HCT116 (cell line): ENCODE data around the gene MKI67. TPM values are rescaled to one million over a fixed set of nuclear protein-coding genes. Genes with fewer than 3 reads are reported as not detected.

ENCODE experiments used
- ATAC-seq: fragments of 200-7000 bp; cut with Tn5 transposase; 2 replicates; pipeline ENCODE4 v1.9.1; 2020; ENCODE audit warnings: mild to moderate bottlenecking, moderate library complexity
- BruUV-seq: library from RNA; stranded (reverse); fragments of 400-500 nt; replicated peaks from 2 replicates; lab custom pipeline; 2021; lab: Mats Ljungman, UMichigan
- CTCF ChIA-PET: fragments of 300-600 bp; sonication (Branson Sonifier 250); formaldehyde crosslinking; loops from one replicate; lab custom pipeline; 2021; ENCODE audit warnings: antibody characterized with exemption; lab: Charles Lee
- POLR2A ChIA-PET: fragments of 300-600, 350-600 bp; sonication (Branson Sonifier 250); formaldehyde crosslinking; loops from one replicate; lab custom pipeline; 2021; ENCODE audit warnings: antibody characterized with exemption; lab: Charles Lee
- RAD21 ChIA-PET, 2 experiments: fragments of 300-600 bp; sonication (Branson Sonifier 250); formaldehyde crosslinking; loops; one replicate each; lab custom pipeline; 2023; ENCODE audit warnings: low total read pairs in 2 of 2; ENCODE audit not compliant: uncharacterized antibody in 2 of 2, unreplicated experiment in 2 of 2, low non-redundant PET in 1 of 2; lab: Charles Lee
- DNase-seq: peaks from one replicate; pipeline ENCODE4 v3.0.0-alpha.2; 2010; ENCODE audit warnings: low read depth, low spot score
- H2AFZ ChIP-seq: fragments of 200-600 bp; shearing (Covaris generic), sonication (generic); 2 replicates; pipeline ENCODE4 v1.6.1; 2017; ENCODE audit warnings: low read depth, mixed run types, mixed read lengths, antibody characterized with exemption, low read length; ENCODE audit not compliant: poor library complexity, severe bottlenecking
- H3K27ac ChIP-seq: 2 replicates; pipeline ENCODE4 v1.5.1; 2012; ENCODE audit warnings: low read depth, low read length
- H3K27me3 ChIP-seq: fragments of 200-600 bp; sonication (generic); 2 replicates; pipeline ENCODE4 v1.6.1; 2016; ENCODE audit warnings: mixed run types, low read length, mixed read lengths; ENCODE audit not compliant: insufficient read depth
- H3K36me3 ChIP-seq, 2 experiments: fragments of 200-500 bp in 1 of 2; fragments of 200-600 bp in 1 of 2; sonication (Bioruptor generic) in 1 of 2; sonication (generic) in 1 of 2; 2 replicates each; pipeline versions ENCODE4 v1.5.1 to v1.6.1; 2014 to 2016; ENCODE audit warnings: low read length in 2 of 2, inconsistent platforms in 1 of 2, mixed read lengths in 1 of 2, mixed run types in 1 of 2; ENCODE audit not compliant: insufficient read depth in 2 of 2, control insufficient read depth in 1 of 2
- H3K4me1 ChIP-seq, 2 experiments: fragments of 200-600 bp in 1 of 2; sonication (generic) in 1 of 2; 2 replicates each; pipeline versions ENCODE4 v1.5.1 to v1.6.1; 2012 to 2017; ENCODE audit warnings: low read length in 2 of 2, inconsistent platforms in 1 of 2, mild to moderate bottlenecking in 1 of 2, mixed read lengths in 1 of 2, mixed run types in 1 of 2, moderate library complexity in 1 of 2; ENCODE audit not compliant: insufficient read depth in 2 of 2, control insufficient read depth in 1 of 2
- H3K4me2 ChIP-seq: fragments of 200-600 bp; sonication (generic); 2 replicates; pipeline ENCODE4 v1.6.1; 2017; ENCODE audit warnings: mixed run types, low read length, mixed read lengths
- H3K4me3 ChIP-seq, 2 experiments: fragments of 200-600 bp in 1 of 2; sonication (generic) in 1 of 2; replicated peaks in 1 of 2; 2 replicates each; pipeline ENCODE4 v1.5.1; 2011 to 2016; ENCODE audit warnings: low read length in 2 of 2, control low read depth in 1 of 2, low read depth in 1 of 2, mild to moderate bottlenecking in 1 of 2, mixed read lengths in 1 of 2, mixed run types in 1 of 2
- H3K79me2 ChIP-seq: fragments of 200-600 bp; sonication (generic); 2 replicates; pipeline ENCODE4 v1.6.1; 2017; ENCODE audit warnings: mild to moderate bottlenecking, mixed run types, low read length, moderate library complexity, mixed read lengths; ENCODE audit not compliant: insufficient read depth
- H3K9ac ChIP-seq: fragments of 200-600 bp; sonication (generic); 2 replicates; pipeline ENCODE4 v1.6.1; 2016; ENCODE audit warnings: low read length, mixed read lengths
- H3K9me2 ChIP-seq: fragments of 200-600 bp; sonication (generic), shearing (Covaris generic); 2 replicates; pipeline ENCODE4 v1.6.1; 2017; ENCODE audit warnings: mixed run types, mild to moderate bottlenecking, moderate library complexity; ENCODE audit not compliant: insufficient read depth
- H3K9me3 ChIP-seq, 2 experiments: fragments of 200-500 bp in 1 of 2; fragments of 200-600 bp in 1 of 2; sonication (Bioruptor generic) in 1 of 2; sonication (generic) in 1 of 2; 2 replicates each; pipeline ENCODE4 v1.6.1; 2014 to 2017; ENCODE audit warnings: low read length in 2 of 2, mixed read lengths in 2 of 2, inconsistent platforms in 1 of 2, low read depth in 1 of 2, mild to moderate bottlenecking in 1 of 2, mixed run types in 1 of 2, moderate library complexity in 1 of 2; ENCODE audit not compliant: control insufficient read depth in 1 of 2, insufficient read depth in 1 of 2
- H4K20me1 ChIP-seq: fragments of 200-600 bp; sonication (generic), shearing (Covaris generic); 2 replicates; pipeline ENCODE4 v1.6.1; 2017; ENCODE audit warnings: mixed run types, mild to moderate bottlenecking, moderate library complexity; ENCODE audit not compliant: insufficient read depth
- CBX3 ChIP-seq: IDR thresholded peaks from 2 replicates; pipeline ENCODE4 v1.6.1; 2012; ENCODE audit warnings: low read depth
- EGR1 ChIP-seq: IDR thresholded peaks from 2 replicates; pipeline ENCODE4 v1.6.1; 2012; ENCODE audit warnings: low read depth
- EZH2 ChIP-seq: fragments of 200-600 bp; sonication (generic); IDR thresholded peaks from 2 replicates; pipeline ENCODE4 v1.6.1; 2017; ENCODE audit warnings: antibody characterized with exemption, mixed run types
- FOSL1 ChIP-seq: IDR thresholded peaks from 2 replicates; pipeline ENCODE4 v1.6.1; 2012; ENCODE audit warnings: low read depth
- POLR2AphosphoS5 ChIP-seq: IDR thresholded peaks from 2 replicates; pipeline ENCODE4 v1.6.1; 2011; ENCODE audit warnings: mild to moderate bottlenecking, low read depth, low read length, moderate library complexity
- RAD21 ChIP-seq: IDR thresholded peaks from 2 replicates; pipeline ENCODE4 v1.6.1; 2012; ENCODE audit warnings: low read depth, mild to moderate bottlenecking
- SP1 ChIP-seq: IDR thresholded peaks from 2 replicates; pipeline ENCODE4 v1.6.1; 2012; ENCODE audit warnings: low read depth
- SRF ChIP-seq: IDR thresholded peaks from 2 replicates; pipeline ENCODE4 v1.6.1; 2012; ENCODE audit warnings: low read depth
- TCF7L2 ChIP-seq: IDR thresholded peaks from 2 replicates; pipeline ENCODE4 v1.7.0; 2011; ENCODE audit warnings: borderline replicate concordance, inconsistent platforms; ENCODE audit not compliant: insufficient read depth, insufficient read length; ENCODE audit errors: extremely low read depth
- YY1 ChIP-seq: IDR thresholded peaks from 2 replicates; pipeline ENCODE4 v1.6.1; 2011; ENCODE audit warnings: low read length, low read depth, moderate library complexity, mild to moderate bottlenecking; ENCODE audit not compliant: insufficient replicate concordance; ENCODE audit errors: extremely low read depth
- ZNF274 ChIP-seq: fragments of 200-500 bp; sonication (Bioruptor generic); IDR thresholded peaks from 2 replicates; pipeline ENCODE4 v1.6.1; 2014; ENCODE audit warnings: mild to moderate bottlenecking, low read depth, low read length, inconsistent platforms
- intact Hi-C: fragments of 100-400 bp; cut with micrococcal nuclease; formaldehyde crosslinking; loops from 2 replicates; pipeline ENCODE4 v1.10.0; 2022
- total RNA-seq: library from RNA; stranded (reverse); gene quantifications from one replicate; pipeline ENCODE4 v1.2.1, GENCODE V29; 2021; ENCODE audit not compliant: unreplicated experiment
- TF ChIP-seq, protein P1 (sequence below): IDR thresholded peaks from 2 replicates; pipeline ENCODE4 v1.6.1; 2012
- TF ChIP-seq, protein P2 (sequence below): IDR thresholded peaks from 2 replicates; pipeline ENCODE4 v1.6.1; 2012
- TF ChIP-seq, protein P3 (sequence below): IDR thresholded peaks from 2 replicates; pipeline ENCODE4 v1.6.1; 2011; ENCODE audit warnings: mild to moderate bottlenecking, low read length, moderate library complexity; ENCODE audit not compliant: insufficient replicate concordance; ENCODE audit errors: extremely low read depth

Gene MKI67
- total RNA-seq, 1 experiment from 2014 or later, result 202 TPM

DNA sequence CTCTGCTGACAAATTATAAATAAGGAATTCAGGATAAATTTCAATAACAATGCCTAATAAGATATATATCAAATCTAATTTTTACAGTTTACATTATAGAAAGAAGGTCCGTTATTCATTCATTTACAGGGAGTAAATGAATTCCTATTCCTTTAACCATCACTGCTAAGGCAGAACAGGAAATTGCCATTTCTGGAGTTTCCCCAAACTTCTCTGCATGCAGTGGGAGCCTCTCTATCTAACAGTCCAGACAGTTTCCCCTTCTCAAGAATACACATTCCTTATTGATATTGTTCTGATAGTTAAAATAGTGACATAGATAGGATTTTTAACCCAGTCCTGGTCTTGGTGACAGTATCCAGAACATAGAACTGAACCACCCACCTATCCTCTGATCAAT, 24.3 kb downstream of the MKI67 start:
- H3K79me2 ChIP-seq, result peaks cover 78% of the 10 kb centered on the region
- H3K9me3 ChIP-seq, result no peaks in the 10 kb centered on the region
- RAD21 ChIA-PET, result no interaction called here
- intact Hi-C loops, result no loop called here
- ATAC-seq, result no peak
- no peak for TF ChIP-seq FOSL1
- TF ChIP-seq RAD21, result no peak
- TF ChIP-seq TCF7L2, result no peak
- TF ChIP-seq, protein P1, sequence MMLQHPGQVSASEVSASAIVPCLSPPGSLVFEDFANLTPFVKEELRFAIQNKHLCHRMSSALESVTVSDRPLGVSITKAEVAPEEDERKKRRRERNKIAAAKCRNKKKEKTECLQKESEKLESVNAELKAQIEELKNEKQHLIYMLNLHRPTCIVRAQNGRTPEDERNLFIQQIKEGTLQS, result no peak
- TF ChIP-seq YY1, result no peak
- no peak for TF ChIP-seq ZNF274
- TF ChIP-seq EZH2, result no peak
- TF ChIP-seq SRF, result no peak
- TF ChIP-seq, protein P2, sequence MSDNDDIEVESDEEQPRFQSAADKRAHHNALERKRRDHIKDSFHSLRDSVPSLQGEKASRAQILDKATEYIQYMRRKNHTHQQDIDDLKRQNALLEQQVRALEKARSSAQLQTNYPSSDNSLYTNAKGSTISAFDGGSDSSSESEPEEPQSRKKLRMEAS, result no peak
- TF ChIP-seq, protein P3, sequence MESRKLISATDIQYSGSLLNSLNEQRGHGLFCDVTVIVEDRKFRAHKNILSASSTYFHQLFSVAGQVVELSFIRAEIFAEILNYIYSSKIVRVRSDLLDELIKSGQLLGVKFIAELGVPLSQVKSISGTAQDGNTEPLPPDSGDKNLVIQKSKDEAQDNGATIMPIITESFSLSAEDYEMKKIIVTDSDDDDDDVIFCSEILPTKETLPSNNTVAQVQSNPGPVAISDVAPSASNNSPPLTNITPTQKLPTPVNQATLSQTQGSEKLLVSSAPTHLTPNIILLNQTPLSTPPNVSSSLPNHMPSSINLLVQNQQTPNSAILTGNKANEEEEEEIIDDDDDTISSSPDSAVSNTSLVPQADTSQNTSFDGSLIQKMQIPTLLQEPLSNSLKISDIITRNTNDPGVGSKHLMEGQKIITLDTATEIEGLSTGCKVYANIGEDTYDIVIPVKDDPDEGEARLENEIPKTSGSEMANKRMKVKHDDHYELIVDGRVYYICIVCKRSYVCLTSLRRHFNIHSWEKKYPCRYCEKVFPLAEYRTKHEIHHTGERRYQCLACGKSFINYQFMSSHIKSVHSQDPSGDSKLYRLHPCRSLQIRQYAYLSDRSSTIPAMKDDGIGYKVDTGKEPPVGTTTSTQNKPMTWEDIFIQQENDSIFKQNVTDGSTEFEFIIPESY, result no peak
- no peak for TF ChIP-seq EGR1
- no peak for TF ChIP-seq SP1
- no peak for TF ChIP-seq CBX3
- no peak for TF ChIP-seq POLR2AphosphoS5
- no peak overlapping the region for H3K4me2 ChIP-seq
- CTCF ChIA-PET, result no interaction called here
- no peaks in the 10 kb centered on the region for H3K4me1 ChIP-seq
- no peak overlapping the region for H3K9ac ChIP-seq
- no peak overlapping the region for H2AFZ ChIP-seq
- no peak overlapping the region for H3K4me3 ChIP-seq
- no peaks in the 10 kb centered on the region for H3K27me3 ChIP-seq
- 0 out of 2 replicates have a peak, but pooled peaks cover 5% of the 10 kb centered on the region for H4K20me1 ChIP-seq
- POLR2A ChIA-PET, result no interaction called here
- H3K36me3 ChIP-seq, result peaks cover 88 to 99% of the 10 kb centered on the region in 2 experiments
- no TSS peak for BruUV-seq
- DNase-seq, result no peak
- no peaks in the 10 kb centered on the region for H3K9me2 ChIP-seq
- no peak overlapping the region for H3K27ac ChIP-seq
